ENCODE data around the gene PROK1.

The PROK1 gene

DNA sequence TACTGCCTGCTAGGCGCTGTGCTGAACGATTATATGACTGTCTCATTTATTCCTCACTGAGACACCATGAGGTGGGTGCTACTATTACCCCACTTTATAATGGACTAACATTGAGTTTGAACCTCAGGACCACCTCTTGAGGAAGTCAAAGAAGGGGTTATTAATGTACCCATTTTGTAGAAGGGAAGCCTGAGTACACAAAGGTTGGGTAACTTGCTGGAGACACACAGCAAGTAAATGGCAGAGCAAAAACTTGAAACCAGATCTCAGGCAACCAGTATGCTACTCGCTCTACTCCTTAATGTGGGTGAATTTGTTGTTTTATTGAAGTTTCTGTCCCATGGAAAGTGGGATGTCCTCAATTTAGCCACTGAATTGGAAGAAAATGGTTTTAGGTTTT is 37.9 kb downstream of the PROK1 start:
- no peak for DNase-seq (ENCODE audit: low read depth in 2 of 2)

DNA sequence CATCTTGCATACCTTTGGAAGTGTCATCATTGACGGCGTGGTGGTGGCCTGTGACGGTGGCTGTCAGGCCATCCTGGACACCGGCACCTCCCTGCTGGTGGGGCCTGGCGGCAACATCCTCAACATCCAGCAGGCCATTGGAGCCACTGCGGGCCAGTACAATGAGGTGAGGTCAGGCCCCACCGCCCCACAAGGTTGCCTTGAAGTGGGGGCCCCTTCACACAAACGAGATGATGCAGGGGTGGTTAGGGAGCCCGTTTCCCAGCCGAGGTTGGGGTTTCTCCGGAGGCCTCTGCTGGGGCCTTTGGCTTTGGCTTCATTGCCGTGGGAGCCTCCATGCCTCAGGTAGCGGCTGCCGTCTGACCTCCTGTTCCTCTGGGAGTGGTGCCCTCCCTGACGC is 38.5 kb downstream of the PROK1 start:
- no peak for DNase-seq (ENCODE audit: low read depth in 2 of 2)

DNA sequence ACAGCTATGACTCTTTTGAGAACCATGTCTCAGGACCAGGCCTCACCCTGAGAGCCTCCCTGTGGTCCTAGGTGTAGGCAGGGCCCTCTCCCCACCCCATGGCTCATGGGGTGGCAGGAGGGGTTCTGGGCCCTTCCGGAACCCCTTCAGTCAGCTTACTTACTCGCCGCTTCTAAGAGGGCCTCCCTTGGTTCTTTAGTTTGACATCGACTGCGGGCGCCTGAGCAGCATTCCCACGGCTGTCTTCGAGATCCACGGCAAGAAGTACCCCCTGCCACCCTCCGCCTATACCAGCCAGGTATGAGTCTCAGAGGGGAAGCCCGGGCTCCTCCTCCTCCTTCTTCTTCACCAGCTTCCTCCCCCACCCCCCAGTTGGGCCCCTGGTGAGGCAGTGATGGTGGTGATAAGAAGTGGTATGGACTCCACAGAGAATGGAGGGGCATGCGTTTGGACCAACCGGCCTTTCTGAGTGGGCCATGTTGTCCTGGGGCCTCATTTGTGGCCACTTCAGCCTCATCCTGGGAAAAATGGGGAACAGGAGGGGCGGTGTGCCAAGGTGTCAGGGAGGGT is 39.1 kb downstream of the PROK1 start:
- no peak for DNase-seq (ENCODE audit: low read depth in 2 of 2)

DNA sequence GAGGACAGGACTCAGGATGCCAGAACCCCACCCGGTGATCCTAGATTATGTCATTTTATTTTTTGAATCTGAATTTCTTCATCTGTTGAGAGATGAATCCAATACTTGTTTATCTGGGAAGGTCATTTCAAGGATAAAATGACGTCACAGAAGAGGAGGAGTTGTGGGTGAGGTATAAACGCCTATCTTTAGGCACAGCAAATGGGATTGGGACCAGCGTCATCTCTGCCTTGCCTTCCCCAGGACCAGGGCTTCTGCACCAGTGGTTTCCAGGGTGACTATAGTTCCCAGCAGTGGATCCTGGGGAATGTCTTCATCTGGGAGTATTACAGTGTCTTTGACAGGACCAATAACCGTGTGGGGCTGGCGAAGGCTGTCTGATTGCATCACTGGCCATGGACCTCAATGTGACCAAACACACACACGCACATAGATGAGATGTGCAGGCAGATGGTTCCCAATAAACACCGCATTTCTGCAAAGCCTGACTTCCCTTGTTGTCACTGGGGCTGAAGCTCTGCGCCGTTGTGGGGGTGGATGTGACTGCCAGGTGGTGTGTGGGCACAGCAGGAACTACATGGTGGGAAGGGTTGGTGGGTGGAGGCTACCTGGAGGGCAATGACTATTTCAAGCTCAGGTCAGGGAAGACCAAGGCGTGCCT is 40.0 kb downstream of the PROK1 start:
- DNase-seq (ENCODE audit: low read depth in 2 of 2), result no peak

DNA sequence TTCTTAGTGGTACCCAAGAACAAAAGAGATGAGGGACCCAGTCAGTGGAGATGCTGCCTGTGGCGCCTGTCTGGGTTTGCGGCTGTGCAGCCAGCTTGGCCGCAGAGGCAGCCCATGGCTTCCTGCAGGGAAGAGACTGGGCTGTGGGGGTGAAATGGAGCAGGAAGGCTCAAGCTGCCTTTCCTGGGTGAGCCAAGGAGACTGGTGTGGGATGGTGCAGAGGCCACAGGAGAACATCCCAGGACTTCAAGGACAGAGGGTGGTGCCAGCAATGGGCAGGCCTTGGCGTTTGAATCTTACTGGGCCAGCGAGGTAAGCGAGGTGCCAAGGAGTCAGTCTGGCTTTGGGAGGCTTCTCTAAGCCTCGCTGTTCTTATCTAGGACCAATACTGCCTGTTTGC is 41.6 kb downstream of the PROK1 start:
- no peak for DNase-seq (ENCODE audit: low read depth in 2 of 2)

DNA sequence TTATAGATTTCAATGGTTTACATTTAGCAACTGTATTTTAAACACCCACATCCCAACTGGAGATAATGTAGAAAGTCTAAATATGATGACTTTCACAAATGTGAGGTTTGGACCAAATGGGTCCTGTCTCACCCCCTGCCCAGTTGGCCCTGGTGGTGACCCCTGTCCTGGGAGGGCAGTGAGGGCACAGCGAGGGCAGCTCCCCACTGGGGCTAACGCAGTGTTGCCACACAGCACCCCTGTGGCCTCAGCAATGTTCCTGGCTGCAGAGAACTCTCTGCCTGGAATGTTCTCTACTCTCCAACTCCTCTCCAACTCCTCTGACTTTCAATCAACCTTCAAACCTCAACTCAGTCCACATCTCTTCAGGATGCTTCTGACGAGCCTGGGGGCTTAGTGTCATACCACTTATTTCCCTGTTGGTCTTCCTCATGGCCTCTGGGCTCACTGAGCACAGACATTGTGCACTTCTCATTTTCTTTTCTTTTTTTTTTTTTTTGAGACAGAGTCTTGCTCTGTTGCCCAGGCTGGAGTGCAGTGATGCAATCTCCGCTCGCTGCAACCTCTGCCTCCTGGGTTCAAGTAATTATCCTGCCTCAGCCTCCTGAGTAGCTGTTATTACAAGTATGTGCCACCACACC is 42.2 kb downstream of the PROK1 start:
- no peak for DNase-seq (ENCODE audit: low read depth in 2 of 2)

DNA sequence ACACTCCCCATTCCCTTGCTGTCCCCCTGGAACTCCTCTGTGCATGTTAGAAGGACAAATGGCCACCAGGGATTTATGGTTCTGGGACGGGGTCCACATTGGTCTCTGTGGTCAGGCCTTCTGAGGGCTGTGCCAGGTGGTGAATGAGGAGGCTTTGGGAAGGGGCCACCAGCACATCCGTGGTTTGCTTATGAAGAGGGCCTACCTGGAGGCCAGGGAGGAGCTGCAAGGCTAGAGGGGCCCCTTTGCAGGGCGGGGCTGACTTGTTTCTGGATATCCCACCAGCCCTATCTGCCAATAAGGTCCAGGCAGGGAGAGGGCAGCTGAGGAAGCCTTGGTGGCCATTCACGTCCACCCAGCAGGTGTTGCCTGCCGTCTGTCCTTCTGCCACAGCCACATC is 43.1 kb downstream of the PROK1 start:
- DNase-seq (ENCODE audit: low read depth in 2 of 2), result no peak

DNA sequence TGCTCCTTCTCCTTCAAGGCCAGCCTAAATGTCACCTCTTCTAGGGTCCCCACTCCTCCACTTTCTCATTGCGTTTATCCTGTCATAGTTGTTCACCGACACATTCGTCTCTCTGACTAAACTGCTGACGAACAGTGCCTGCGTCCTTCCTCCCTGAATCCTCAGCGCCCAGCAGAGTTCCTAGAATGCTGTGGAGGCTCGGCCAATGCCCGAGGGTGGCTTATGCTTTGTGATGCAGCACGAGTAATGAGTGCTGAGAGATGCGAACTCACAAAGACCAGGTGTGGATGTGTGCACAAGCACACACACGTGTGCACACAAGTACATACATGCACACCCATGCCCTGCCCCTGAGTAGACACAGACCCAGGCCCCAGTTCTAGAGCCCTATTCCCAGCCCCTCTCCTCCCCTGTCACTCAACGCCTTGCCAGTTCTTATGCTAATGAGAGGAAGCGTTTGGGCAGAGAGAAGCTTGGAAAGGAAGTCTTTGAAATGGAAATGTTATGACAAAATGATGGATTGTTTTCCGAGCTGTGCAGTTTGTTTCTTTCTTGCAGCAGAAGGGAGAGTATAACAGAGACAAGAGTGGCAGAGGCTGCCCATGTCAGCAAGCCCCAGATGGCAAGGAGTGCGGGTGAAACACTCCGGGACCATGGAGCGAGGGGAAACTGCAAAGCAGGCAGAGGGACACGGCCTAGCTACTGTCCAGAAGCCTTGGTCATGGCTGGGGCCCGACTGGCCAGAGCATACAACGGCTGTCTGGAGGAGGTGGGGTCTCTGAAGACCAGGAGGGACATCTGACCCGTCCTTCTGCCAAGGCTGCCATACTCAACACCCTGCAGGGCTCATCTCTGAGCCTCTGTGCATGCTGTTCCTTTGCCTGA is 43.8 kb downstream of the PROK1 start:
- no peak for DNase-seq (ENCODE audit: low read depth in 2 of 2)

DNA sequence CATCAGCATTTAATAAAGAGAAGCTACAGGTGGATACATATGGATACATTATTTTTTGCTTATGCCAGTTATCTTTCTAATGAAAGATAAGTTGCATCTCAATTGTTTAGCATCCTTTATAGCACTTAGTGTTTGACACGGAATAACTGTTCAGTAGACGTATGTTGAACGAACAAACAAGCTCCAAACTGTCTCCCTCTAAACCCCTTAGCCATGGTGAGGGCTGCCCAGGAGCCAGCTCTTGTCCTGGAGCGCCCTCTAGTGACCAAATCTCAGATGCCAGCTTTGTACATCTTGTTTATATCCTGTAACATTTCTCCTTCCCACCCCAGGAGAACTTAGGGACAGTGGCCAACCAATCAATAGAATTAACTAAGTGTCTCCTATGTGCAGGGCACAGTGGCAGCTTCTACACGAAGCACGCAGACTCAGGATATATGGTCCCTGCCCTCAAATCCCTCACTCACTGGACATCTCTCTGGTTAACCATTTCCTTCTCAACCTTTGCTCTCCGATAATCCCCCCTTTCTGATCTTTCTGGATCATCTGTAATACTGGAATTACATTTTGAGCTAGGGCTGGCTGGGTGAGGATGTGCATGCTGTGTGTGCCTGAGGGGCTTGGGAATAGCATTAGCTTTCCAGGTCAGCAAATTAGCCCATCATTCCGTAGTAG is 45.1 kb downstream of the PROK1 start:
- DNase-seq (ENCODE audit: low read depth in 2 of 2), result peak; percentile 38 to 56

DNA sequence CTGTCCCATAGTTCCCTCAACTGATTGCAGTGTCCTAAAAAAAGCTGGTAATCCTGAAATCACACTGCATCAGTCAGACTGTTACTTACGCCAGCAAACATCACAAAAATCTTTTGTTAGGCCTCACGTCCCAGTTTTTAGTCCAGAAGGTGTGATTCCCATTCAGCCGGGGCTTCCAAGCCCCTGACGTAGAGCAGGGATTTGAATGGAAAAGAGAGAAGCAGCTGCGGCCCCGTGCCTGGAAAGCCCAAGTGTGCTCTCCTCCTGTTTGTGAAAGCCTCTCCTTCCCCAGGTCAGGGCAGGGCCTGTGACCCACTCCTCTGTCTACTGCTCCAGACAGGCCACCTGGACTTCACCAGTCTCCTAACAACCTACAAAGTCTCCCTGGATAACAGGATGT is 47.3 kb downstream of the PROK1 start:
- no peak for DNase-seq (ENCODE audit: low read depth in 2 of 2)

DNA sequence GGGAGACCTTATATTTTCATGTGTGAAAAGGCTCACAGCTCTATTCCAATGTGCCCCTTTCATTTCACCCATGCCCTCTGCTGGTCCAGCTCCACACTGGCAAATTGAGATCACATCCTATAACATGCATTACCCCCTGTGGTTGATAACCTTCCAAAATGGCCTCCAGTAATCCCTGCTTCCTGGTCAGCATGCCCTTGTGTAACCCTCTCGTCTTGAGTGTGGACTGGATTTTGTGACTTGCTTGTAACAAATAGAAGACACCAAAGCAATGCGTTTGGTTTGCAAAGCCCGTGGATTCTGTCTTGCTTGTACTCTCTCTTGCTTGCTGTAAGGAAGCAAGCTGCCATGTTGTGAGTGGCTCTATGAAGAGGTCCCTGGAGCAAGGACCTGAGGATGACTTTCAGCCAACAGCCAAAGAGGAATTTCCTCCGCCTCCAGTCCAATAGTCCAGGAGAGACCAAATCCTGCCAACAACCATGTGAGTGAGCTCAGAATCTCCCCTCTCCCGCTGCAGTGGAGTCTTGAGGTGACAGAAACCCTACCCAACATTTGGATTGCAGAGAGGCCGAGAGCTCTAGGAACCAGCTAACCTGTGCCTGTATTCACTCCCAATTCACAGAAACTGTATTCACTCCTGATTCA is 50.7 kb downstream of the PROK1 start:
- DNase-seq (ENCODE audit: low read depth in 2 of 2), result no peak

DNA sequence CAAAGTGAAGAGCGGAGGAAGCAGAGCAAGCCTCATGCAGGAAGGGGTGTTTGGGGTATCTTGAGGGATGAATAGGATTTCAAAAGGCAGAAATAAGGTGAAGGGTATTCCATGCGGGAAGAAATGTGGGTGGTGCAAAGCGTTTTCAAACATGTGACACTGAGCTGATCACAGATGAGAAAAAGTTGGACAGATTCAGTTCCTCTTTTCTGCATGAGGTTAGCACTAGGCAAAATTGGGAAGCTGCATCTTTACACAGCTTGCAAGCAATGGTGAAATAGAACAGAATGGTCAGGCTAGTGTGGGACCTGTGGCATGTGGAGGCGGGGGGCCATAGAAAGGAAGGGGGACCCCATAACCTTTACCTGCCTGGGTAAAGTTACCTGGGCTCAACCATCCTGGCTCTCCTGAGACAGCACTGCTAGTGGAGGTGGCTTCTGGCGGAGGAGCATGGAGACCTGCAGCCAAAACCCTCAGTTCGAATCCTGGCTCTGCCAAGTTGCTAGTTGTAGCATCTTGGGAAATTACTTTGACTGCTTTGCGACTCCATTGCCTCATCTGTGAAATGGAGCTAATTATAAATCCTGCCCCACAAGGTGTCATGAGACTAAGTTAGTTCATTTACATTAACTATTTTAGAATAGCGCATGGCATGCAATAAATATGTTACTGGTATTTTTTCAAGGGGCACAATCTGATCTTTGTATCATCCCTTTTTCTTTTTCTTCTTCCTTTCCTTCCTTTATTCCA is 51.6 kb downstream of the PROK1 start:
- no peak for DNase-seq (ENCODE audit: low read depth in 2 of 2)

DNA sequence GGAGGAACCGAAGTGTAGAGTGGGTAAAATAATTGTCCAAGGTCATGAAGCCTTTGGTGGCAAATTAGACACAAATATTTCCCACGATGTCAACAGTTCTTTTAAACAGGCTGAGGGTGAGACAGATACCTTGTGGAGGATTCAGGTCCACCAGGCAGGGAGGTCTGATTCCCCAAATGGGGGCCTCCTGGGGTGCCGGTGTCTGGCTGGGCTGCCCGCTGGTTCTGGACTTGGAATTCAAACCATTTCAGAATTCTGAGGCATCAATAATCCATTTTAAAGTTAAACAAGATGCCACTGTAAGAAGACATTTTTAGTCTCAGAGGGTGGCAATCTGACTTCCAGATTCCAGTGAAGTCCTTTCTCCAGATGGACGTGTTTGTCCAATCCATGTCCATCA is 52.5 kb downstream of the PROK1 start:
- DNase-seq (ENCODE audit: low read depth in 2 of 2), result no peak

DNA sequence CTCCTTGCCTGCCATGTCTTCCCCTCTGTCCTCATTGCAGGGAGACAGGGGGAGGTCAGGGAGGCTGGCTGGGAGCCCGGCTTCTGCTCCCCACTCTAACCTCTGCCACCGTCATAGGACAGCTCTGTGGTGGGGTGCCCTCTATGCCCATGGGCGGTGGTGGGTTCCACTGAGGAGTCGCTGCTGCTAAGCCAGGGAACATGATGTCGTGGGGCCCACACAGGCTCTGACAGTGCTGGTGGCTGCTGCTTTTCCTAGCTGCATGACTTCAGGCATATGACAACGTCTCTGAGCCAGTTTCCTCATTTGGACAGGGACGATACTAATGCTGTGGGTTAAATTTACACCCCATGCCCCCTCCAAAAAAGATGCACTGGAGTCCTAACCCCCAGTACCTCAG is 53.3 kb downstream of the PROK1 start:
- DNase-seq (ENCODE audit: low read depth in 2 of 2), result no peak

DNA sequence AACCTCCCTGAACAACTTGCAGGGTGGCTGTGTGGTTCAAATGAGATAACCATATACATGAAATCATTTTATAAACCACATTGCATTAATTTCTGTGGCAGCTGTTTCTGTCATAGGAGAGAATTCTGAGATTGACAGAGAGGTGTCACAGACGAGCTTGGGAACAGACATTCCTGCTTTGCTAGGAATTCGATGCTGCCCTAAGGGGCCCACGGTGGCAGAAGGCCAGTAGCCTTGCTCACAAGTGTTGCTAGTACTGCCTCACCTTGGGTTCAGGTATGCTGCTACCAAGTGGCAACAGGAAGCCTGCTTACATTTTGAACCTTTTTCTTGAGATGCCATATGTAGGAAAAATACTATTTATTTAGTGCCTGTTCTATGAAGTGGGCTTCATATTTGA is 54.6 kb downstream of the PROK1 start:
- DNase-seq (ENCODE audit: low read depth in 2 of 2), result no peak

DNA sequence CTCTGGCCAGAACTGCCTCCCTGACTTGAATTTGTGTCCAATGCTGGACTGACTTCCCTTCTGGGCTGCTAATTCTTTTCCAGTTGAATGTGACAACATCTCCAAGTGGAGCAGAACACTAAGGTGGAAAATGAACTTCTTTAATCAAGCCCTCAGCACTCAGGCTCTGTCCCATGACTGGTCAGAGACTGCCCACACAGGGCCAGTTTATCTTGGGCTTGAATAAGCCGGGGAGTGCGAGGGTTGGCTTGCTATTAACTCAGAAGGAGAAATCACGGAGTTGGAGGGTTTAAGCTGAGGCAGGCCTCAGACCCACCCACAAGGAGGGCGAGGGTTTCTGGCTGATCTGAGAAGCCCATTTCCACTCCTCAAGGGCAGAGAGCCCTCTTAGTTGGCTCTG is 55.6 kb downstream of the PROK1 start:
- no peak for DNase-seq (ENCODE audit: low read depth in 2 of 2)
